Left kidney (tissue), 2 donors: ENCODE results near the gene FOXA2. TPM values are rescaled to one million over a fixed set of nuclear protein-coding genes. Genes with fewer than 3 reads are reported as not detected.
"Not testable (repeated sequence)": the region's sequence is repeated elsewhere in the genome, so short reads cannot be mapped to it uniquely, and the experiment has no call there.

ENCODE experiments used
- DNase-seq: peaks from one replicate; pipeline ENCODE4 v3.0.0-alpha.2; 2013
- polyA plus RNA-seq: library from polyadenylated mRNA; unstranded; fragments of 120-200 nt; gene quantifications from one replicate; pipeline ENCODE4 v1.2.1, GENCODE V29; 2013; ENCODE audit not compliant: insufficient read length

Gene FOXA2
- polyA plus RNA-seq, 1 donor, result not detected

GRCh38 chr20:22567944-22568871 is 16.2 kb downstream of the FOXA2 start:
- no peak for DNase-seq

GRCh38 chr20:22566876-22567658 is 17.3 kb downstream of the FOXA2 start:
- no peak for DNase-seq

GRCh38 chr20:22563062-22563965 is 21.1 kb downstream of the FOXA2 start:
- no peak for DNase-seq

- no peak for DNase-seq
These were observed 21.8 kb downstream of the FOXA2 start for GRCh38 chr20:22562620-22563019.

GRCh38 chr20:22561965-22562577 is 22.3 kb downstream of the FOXA2 start:
- DNase-seq, result no peak

- DNase-seq, result no peak
These were observed 23.6 kb downstream of the FOXA2 start for GRCh38 chr20:22560817-22561216.

- no peak for DNase-seq
These were observed 24.6 kb downstream of the FOXA2 start for GRCh38 chr20:22559711-22560318.

GRCh38 chr20:22557403-22558276 is 26.7 kb downstream of the FOXA2 start:
- DNase-seq, result no peak

GRCh38 chr20:22556565-22557056 is 27.8 kb downstream of the FOXA2 start:
- DNase-seq, result no peak

- DNase-seq, result no peak
These were observed 28.4 kb downstream of the FOXA2 start for GRCh38 chr20:22555791-22556564.

- DNase-seq, result no peak
These were observed 30.0 kb downstream of the FOXA2 start for GRCh38 chr20:22554391-22554790.

GRCh38 chr20:22550514-22550913 is 33.9 kb downstream of the FOXA2 start:
- DNase-seq, result not testable (repeated sequence)

GRCh38 chr20:22548040-22548439 is 36.3 kb downstream of the FOXA2 start:
- no peak for DNase-seq

GRCh38 chr20:22546344-22546743 is 38.0 kb downstream of the FOXA2 start:
- no peak for DNase-seq

GRCh38 chr20:22545045-22545444 is 39.3 kb downstream of the FOXA2 start:
- no peak for DNase-seq

- DNase-seq, result no peak
These were observed 39.9 kb downstream of the FOXA2 start for GRCh38 chr20:22544462-22544861.

- DNase-seq, result no peak
These were observed 41.9 kb downstream of the FOXA2 start for GRCh38 chr20:22542427-22542826.

- DNase-seq, result no peak
These were observed 43.5 kb downstream of the FOXA2 start for GRCh38 chr20:22540832-22541231.
